Neural crest cell (in vitro differentiated cells): Measurements from ENCODE around the gene SELENOW. TPM values are rescaled to one million over a fixed set of nuclear protein-coding genes. Genes with fewer than 3 reads are reported as not detected.
"Not testable (repeated sequence)": the region's sequence is repeated elsewhere in the genome, so short reads cannot be mapped to it uniquely, and the experiment has no call there.

ENCODE experiments used
- DNase-seq: peaks from one replicate; pipeline ENCODE4 v3.0.0; 2021; ENCODE audit warnings: low read depth, mixed read lengths, low spot score
- H3K27ac Mint-ChIP-seq: one replicate; pipeline ENCODE4 v1.8.0; 2021; ENCODE audit warnings: mild to moderate bottlenecking, mixed read lengths; ENCODE audit not compliant: unreplicated experiment
- H3K27me3 Mint-ChIP-seq: 2 replicates; pipeline ENCODE4 v1.8.0; 2021; ENCODE audit warnings: low read depth, mild to moderate bottlenecking, mixed read lengths
- H3K36me3 Mint-ChIP-seq: 2 replicates; pipeline ENCODE4 v1.8.0; 2021; ENCODE audit warnings: low read depth, mild to moderate bottlenecking, mixed read lengths
- H3K4me1 Mint-ChIP-seq: 2 replicates; pipeline ENCODE4 v1.8.0; 2021; ENCODE audit warnings: mixed read lengths
- H3K4me3 Mint-ChIP-seq: one replicate; pipeline ENCODE4 v1.8.0; 2021; ENCODE audit warnings: mild to moderate bottlenecking, mixed read lengths
- H3K9me3 Mint-ChIP-seq: 2 replicates; pipeline ENCODE4 v1.8.0; 2021; ENCODE audit warnings: mixed read lengths
- CTCF ChIP-seq: fragments of 200-600 bp; sonication (generic); conservative IDR thresholded peaks from 2 replicates; pipeline ENCODE4 v1.5.0; 2021; ENCODE audit warnings: antibody characterized with exemption, mild to moderate bottlenecking
- total RNA-seq: library from RNA; stranded (reverse); gene quantifications from 2 replicates; pipeline ENCODE4 v1.2.1, GENCODE V29; 2021

SELENOW gene
- total RNA-seq, 1 donor from 2014 or later: 175 TPM

DNA sequence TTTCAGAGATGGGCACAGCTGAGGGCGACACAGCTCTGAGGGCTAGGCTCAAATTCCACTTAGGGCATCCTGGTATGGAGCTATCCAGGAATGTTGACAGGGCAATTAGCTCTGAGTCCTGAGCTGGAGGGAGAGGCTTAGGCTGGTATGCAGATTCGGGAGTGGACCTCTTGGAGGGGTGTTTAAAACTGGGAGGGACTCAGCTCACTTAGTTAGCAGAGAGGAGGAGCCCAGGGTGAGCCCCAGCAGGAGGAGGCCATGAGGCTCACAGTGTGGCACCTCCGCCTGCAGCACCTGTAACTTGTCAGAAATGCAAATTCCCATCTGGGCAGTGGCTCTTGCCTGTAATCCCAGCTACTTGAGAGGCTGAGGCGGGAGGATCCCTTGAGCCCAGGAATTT is 43.4 kb upstream of the SELENOW start:
- DNase-seq: no peak
- Mint-ChIP-seq H3K4me3 (no peak overlapping the region), H3K4me1 (no peaks in the 10 kb centered on the region), H3K9me3 (no peaks in the 10 kb centered on the region), H3K36me3 (no peaks in the 10 kb centered on the region), H3K27ac (no peak overlapping the region), H3K27me3 (peaks cover 22% of the 10 kb centered on the region)
- TF ChIP-seq CTCF: no peak

GRCh38 chr19:47740866-47741519 is 37.5 kb upstream of the SELENOW start:
- Mint-ChIP-seq H3K36me3 (no peaks in the 10 kb centered on the region), H3K27me3 (peaks cover 20% of the 10 kb centered on the region), H3K27ac (no peak overlapping the region), H3K4me1 (peaks cover 13% of the 10 kb centered on the region), H3K4me3 (peak overlapping the region; percentile 15), H3K9me3 (no peaks in the 10 kb centered on the region)
- no peak for DNase-seq
- TF ChIP-seq CTCF: no peak

GRCh38 chr19:47741544-47742140 is 36.9 kb upstream of the SELENOW start:
- H3K36me3 Mint-ChIP-seq: no peaks in the 10 kb centered on the region
- peaks cover 20% of the 10 kb centered on the region for H3K27me3 Mint-ChIP-seq
- peak overlapping the region; percentile 9 for H3K4me3 Mint-ChIP-seq
- no peak for TF ChIP-seq CTCF
- H3K9me3 Mint-ChIP-seq: no peaks in the 10 kb centered on the region
- DNase-seq: no peak
- no peak overlapping the region for H3K27ac Mint-ChIP-seq
- peaks cover 13% of the 10 kb centered on the region for H3K4me1 Mint-ChIP-seq

DNA sequence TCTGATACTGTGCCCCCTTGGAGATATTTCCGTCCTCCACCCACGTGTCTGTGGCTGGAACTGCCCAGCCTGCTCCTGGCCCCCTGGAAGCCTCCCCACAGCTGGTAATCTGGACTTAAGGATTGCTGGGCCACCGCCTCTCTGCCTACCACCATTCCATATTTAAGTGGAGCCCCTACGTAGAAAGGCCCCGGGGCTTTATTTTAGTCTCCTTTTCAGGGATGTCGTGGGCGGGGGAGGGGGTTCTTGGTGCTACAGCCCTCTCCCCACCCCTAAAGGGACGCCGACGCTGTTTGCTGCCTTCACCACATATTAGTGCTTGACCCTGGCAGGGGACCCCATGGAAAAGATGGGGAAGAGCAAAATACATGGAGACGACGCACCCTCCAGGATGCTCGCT is 35.9 kb upstream of the SELENOW start:
- Mint-ChIP-seq H3K36me3 (no peaks in the 10 kb centered on the region), H3K27ac (no peak overlapping the region), H3K27me3 (peaks cover 20% of the 10 kb centered on the region), H3K4me3 (peak overlapping the region; percentile 76), H3K9me3 (no peaks in the 10 kb centered on the region), H3K4me1 (peaks cover 17% of the 10 kb centered on the region)
- TF ChIP-seq CTCF: no peak
- DNase-seq: no peak

- H3K4me3 Mint-ChIP-seq: peak within 1 kb of the TSS; percentile 100
- peak within 1 kb of the TSS; percentile 99 for H3K27ac Mint-ChIP-seq
- H3K27me3 Mint-ChIP-seq: peaks cover 17% of the 10 kb centered on the region
- H3K4me1 Mint-ChIP-seq: peaks cover 21% of the 10 kb centered on the region
- H3K36me3 Mint-ChIP-seq: peaks cover 2% of the 10 kb centered on the region
- peak; percentile 96 for DNase-seq
- no peak for TF ChIP-seq CTCF
- H3K9me3 Mint-ChIP-seq: no peaks in the 10 kb centered on the region
These were observed 33.2 kb upstream of the SELENOW start, which contains the start of gene NOP53 for GRCh38 chr19:47745010-47745901. TSS of gene NOP53 (plus strand) at chr19:47745546. CDS start at chr19:47745560, 14 bp downstream.

DNA sequence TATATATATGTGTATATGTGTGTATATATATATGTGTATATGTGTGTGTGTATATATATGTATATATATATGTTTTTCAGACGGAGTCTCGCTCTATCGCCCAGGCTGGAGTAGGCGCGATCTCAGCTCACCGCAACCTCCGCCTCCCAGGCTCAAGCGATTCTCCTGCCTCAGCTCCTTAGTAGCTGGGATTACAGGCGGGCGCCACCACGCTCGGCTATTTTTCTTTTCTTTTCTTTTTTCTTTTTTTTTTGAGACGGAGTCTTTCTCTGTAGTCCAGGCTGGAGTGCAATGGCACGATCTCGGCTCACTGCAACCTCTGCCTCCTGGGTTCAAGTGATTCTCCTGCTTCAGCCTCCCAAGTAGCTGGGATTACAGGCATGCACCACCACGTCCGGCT is 32.4 kb upstream of the SELENOW start:
- DNase-seq, H3K36me3 Mint-ChIP-seq, H3K9me3 Mint-ChIP-seq: not testable (repeated sequence)
- Mint-ChIP-seq H3K4me1 (peaks cover 21% of the 10 kb centered on the region), H3K4me3 (peak overlapping the region; percentile 100), H3K27ac (peak overlapping the region; percentile 19), H3K27me3 (peaks cover 17% of the 10 kb centered on the region)
